KMS-11 (cell line): ENCODE measurements around the gene SLC12A9.
"Not testable (repeated sequence)": the region's sequence is repeated elsewhere in the genome, so short reads cannot be mapped to it uniquely, and the experiment has no call there.

Experiments used
- H2AFZ ChIP-seq: fragments of 200-600 bp; sonication (generic); 2 replicates; pipeline ENCODE4 v1.6.1; 2016; ENCODE audit warnings: antibody characterized with exemption, mixed run types, low read depth
- H3K27ac ChIP-seq: fragments of 200-600 bp; sonication (generic); 2 replicates; pipeline ENCODE4 v1.6.1; 2016; ENCODE audit warnings: mild to moderate bottlenecking, mixed run types
- H3K27me3 ChIP-seq: fragments of 200-600 bp; sonication (generic); 2 replicates; pipeline ENCODE4 v1.6.1; 2017; ENCODE audit warnings: mild to moderate bottlenecking, low read depth, mixed run types, moderate library complexity; ENCODE audit not compliant: insufficient read depth
- H3K36me3 ChIP-seq: fragments of 200-600 bp; sonication (generic); 2 replicates; pipeline ENCODE4 v1.6.1; 2017; ENCODE audit warnings: mild to moderate bottlenecking, mixed run types; ENCODE audit not compliant: insufficient read depth
- H3K4me1 ChIP-seq: fragments of 200-600 bp; sonication (generic); 2 replicates; pipeline ENCODE4 v1.6.1; 2016; ENCODE audit warnings: mild to moderate bottlenecking, low read depth, mixed run types; ENCODE audit not compliant: poor library complexity, severe bottlenecking
- H3K4me2 ChIP-seq: fragments of 200-600 bp; sonication (generic); 2 replicates; pipeline ENCODE4 v1.7.0; 2016; ENCODE audit warnings: mild to moderate bottlenecking, mixed run types
- H3K4me3 ChIP-seq: fragments of 200-600 bp; sonication (generic); IDR thresholded peaks from 2 replicates; pipeline ENCODE4 v1.6.1; 2017; ENCODE audit warnings: low read depth, low read length, mixed read lengths; ENCODE audit not compliant: insufficient read depth
- H3K79me2 ChIP-seq: fragments of 200-600 bp; sonication (generic); 2 replicates; pipeline ENCODE4 v1.6.1; 2016; ENCODE audit warnings: low read depth, mixed run types; ENCODE audit not compliant: insufficient read depth
- H3K9ac ChIP-seq: fragments of 200-600 bp; sonication (generic); 2 replicates; pipeline ENCODE4 v1.6.1; 2016; ENCODE audit warnings: mild to moderate bottlenecking, mixed run types
- H4K20me1 ChIP-seq: fragments of 200-600 bp; sonication (generic); 2 replicates; pipeline ENCODE4 v1.6.1; 2016; ENCODE audit warnings: mild to moderate bottlenecking, mixed run types; ENCODE audit not compliant: insufficient read depth
- TF ChIP-seq, protein P1 (sequence below): fragments of 200-600 bp; sonication (generic); conservative IDR thresholded peaks from 2 replicates; pipeline ENCODE4 v1.6.1; 2017; ENCODE audit warnings: low read depth, mild to moderate bottlenecking, antibody characterized with exemption, low read length, moderate library complexity, mixed read lengths

The SLC12A9 gene

DNA sequence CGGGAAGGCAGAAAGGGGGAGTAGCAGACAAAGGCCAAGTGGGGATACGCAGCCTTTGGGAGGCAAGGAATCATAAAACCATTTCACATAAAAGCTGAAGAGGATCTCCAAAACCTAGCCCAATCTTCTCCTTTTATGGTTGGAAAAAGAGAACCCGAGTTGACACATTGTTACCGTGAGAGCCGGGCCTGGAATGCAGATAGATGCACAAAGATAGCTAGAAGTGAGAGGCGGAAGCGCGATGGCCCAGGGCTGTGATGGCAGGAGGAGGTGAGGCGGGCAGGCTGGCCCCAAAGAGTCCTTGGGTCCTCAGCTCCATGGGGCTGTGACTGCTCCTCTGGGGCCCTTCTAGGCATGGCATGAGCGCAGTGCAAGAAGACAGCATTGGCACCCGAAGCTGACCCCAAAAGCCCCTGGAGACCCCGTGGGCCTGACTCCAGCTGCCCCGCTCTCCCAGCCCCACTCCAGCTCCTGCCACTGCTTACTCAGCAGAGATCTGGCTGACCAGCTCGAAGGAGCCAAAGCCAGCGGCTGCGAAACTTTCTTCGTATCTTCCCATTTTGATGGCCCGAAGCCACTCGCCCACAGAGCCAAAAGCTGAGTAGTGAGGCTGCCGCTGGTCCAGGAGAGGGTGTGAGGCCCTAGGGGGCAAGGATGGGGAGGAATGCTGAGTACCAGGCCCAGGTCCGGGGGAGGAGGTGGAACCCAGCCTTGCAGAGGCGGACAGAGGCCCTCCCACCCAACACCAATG, 47.7 kb upstream of the SLC12A9 start:
- H3K27ac ChIP-seq, result no peak overlapping the region

DNA sequence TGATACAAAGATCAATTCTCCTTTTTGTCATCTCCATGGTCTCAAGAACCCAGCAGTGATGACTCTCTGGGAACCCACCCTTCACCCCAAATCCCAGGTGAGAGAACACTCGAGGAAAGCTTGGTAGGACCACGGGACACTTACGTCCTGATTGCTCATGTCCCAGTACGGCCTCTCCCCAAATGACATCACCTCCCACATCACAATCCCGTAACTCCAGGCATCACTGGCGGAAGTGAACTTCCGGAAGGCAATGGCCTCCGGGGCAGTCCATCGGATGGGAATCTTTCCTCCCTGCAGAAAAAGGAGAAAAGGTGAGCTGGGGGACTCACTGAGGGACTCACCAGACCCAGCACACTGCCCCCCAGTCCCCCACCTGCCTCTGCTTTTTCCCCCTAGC, 46.2 kb upstream of the SLC12A9 start:
- Histone ChIP-seq H3K9ac (no peak overlapping the region), H3K36me3 (no peaks in the 10 kb centered on the region), H4K20me1 (no peaks in the 10 kb centered on the region), H3K79me2 (no peaks in the 10 kb centered on the region), H3K27me3 (peaks cover 39% of the 10 kb centered on the region), H3K27ac (no peak overlapping the region), H3K4me1 (peaks cover 5% of the 10 kb centered on the region), H2AFZ (no peak overlapping the region), H3K4me3 (no peak overlapping the region), H3K4me2 (no peak overlapping the region)
- TF ChIP-seq, protein P1, sequence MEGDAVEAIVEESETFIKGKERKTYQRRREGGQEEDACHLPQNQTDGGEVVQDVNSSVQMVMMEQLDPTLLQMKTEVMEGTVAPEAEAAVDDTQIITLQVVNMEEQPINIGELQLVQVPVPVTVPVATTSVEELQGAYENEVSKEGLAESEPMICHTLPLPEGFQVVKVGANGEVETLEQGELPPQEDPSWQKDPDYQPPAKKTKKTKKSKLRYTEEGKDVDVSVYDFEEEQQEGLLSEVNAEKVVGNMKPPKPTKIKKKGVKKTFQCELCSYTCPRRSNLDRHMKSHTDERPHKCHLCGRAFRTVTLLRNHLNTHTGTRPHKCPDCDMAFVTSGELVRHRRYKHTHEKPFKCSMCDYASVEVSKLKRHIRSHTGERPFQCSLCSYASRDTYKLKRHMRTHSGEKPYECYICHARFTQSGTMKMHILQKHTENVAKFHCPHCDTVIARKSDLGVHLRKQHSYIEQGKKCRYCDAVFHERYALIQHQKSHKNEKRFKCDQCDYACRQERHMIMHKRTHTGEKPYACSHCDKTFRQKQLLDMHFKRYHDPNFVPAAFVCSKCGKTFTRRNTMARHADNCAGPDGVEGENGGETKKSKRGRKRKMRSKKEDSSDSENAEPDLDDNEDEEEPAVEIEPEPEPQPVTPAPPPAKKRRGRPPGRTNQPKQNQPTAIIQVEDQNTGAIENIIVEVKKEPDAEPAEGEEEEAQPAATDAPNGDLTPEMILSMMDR, result no peak

More for the DNA sequence above, 47.7 kb upstream of the SLC12A9 start:
- Histone ChIP-seq H3K4me1 (peaks cover 5% of the 10 kb centered on the region), H2AFZ (no peak overlapping the region), H3K4me3 (no peak overlapping the region), H3K4me2 (no peak overlapping the region), H3K9ac (no peak overlapping the region), H3K36me3 (no peaks in the 10 kb centered on the region), H4K20me1 (no peaks in the 10 kb centered on the region), H3K27me3 (peaks cover 41% of the 10 kb centered on the region), H3K79me2 (no peaks in the 10 kb centered on the region)
- TF ChIP-seq, protein P1, result no peak

DNA sequence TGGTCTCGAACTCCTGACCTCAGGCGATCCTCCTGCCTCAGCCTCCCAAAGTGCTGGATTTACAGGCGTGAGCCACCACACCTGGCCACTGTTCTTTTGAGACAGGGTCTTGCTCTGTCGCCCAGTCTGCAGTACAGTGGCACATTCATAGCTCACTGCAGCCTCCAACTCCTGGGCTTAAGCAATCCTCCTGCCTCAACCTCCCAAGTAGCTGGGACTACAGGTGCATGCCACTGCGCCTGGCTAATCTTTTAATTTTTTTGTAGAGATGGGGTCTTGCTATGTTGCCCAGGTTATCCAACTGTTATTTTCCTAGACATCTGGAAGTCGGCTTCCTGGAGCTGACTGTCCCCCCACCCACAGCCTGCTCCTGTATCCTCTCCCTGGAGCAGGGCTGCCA, 45.6 kb upstream of the SLC12A9 start:
- not testable (repeated sequence) for H3K36me3 ChIP-seq, H4K20me1 ChIP-seq, H3K4me1 ChIP-seq, H3K79me2 ChIP-seq, H3K4me3 ChIP-seq, H3K4me2 ChIP-seq, H3K27ac ChIP-seq, H2AFZ ChIP-seq, H3K9ac ChIP-seq
- H3K27me3 ChIP-seq, result peaks cover 39% of the 10 kb centered on the region

DNA sequence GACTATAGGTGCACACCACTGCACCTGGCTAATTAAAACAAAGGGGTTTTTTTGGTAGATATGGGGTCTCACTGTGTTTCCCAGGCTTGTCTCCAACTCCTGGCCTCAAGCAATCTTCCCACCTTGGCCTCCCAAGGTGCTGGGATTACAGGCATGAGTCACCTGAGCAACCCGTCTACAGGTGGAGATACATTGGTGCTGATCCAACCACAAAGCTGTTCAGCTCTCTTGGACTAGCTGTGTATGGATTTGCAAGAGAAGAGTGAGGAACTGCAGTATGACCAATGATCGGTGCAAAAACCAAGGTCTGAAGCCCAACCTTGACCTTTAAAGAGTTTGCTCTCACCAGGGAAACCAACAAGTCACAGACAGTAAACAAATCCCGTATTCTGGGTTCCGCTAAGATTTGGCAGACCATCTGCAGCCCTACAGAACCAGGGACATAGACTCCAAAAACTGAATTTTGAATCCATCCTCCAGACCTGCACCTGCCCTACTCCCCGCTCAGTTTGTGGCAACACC, 44.1 kb upstream of the SLC12A9 start:
- H3K4me3 ChIP-seq, result no peak overlapping the region
- H3K79me2 ChIP-seq, result no peaks in the 10 kb centered on the region
- TF ChIP-seq, protein P1, result no peak
- H3K4me1 ChIP-seq, result peaks cover 5% of the 10 kb centered on the region
- no peak overlapping the region for H2AFZ ChIP-seq
- no peak overlapping the region for H3K9ac ChIP-seq
- no peak overlapping the region for H3K4me2 ChIP-seq
- no peaks in the 10 kb centered on the region for H4K20me1 ChIP-seq
- no peak overlapping the region for H3K27ac ChIP-seq
- H3K36me3 ChIP-seq, result no peaks in the 10 kb centered on the region
- peaks cover 36% of the 10 kb centered on the region for H3K27me3 ChIP-seq

DNA sequence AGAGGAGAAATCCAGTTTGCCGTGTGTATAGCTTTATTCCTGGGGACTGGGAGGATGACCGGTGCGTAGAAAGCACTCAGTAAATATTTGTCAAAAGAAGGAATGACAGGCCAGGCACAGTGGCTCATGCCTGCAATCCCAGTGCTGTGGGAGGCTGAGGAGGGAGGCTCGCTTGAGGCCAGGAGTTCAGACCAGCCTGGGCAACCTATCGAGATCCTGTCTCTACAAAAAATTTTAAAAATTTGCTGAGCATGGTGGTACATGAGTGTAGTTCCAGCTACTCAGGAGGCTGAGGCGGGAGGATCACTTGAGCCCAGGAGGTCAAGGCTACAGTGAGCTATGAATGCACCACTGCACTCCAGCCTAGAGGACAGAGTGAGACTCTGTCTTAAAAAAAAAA, 41.0 kb upstream of the SLC12A9 start:
- H3K36me3 ChIP-seq, result no peaks in the 10 kb centered on the region

More for the DNA sequence above, 41.0 kb upstream of the SLC12A9 start:
- Histone ChIP-seq H3K4me1 (no peaks in the 10 kb centered on the region), H3K4me2 (no peak overlapping the region), H3K9ac (no peak overlapping the region), H4K20me1 (no peaks in the 10 kb centered on the region), H3K27me3 (peaks cover 44% of the 10 kb centered on the region), H3K79me2 (no peaks in the 10 kb centered on the region), H3K4me3 (no peak overlapping the region), H2AFZ (no peak overlapping the region), H3K27ac (no peak overlapping the region)
- TF ChIP-seq, protein P1, result no peak
